Measurements from ENCODE around the gene STK11.
A peak's percentile ranks its signal among the peaks of the same experiment; 100 is the strongest.
"Not testable (repeated sequence)": the region's sequence is repeated elsewhere in the genome, so short reads cannot be mapped to it uniquely, and the experiment has no call there.

The STK11 gene

GRCh38 chr19:1238369-1239303 lies 33.1 kb downstream of the STK11 start:
- DNase-seq, result no peak

DNA sequence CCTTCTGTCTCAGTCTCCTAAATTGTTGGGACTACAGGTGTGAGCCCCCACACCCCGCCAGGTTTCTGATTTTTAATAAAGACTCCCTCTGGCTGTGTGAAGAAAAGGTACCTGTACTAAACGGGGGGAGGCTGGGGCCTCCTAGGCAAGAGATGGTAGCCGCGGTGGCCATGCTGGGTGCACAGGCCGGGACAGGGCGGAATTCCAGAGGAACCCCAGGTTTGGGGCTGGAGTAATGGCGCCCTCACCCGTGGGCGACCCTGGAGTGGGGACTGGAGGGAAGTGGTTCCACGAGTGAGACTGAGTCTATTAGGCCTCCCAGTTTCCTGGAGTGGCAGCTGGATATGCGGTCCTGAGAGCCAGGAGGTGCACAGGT lies 33.8 kb downstream of the STK11 start:
- DNase-seq, result no peak

GRCh38 chr19:1239796-1240737 lies 34.5 kb downstream of the STK11 start:
- DNase-seq, result peak; percentile 78

- no peak for DNase-seq
Measured at GRCh38 chr19:1240925-1241324, 35.3 kb downstream of the STK11 start.

GRCh38 chr19:1241417-1242095 lies 36.0 kb downstream of the STK11 start, which contains the start of gene ATP5F1D:
Gene ATP5F1D, plus strand, starts transcription at chr19:1241751. Its CDS starts 100 bp downstream, at chr19:1241851.
- peak; percentile 73 for DNase-seq

GRCh38 chr19:1243768-1244692 lies 38.5 kb downstream of the STK11 start:
- no peak for DNase-seq

DNA sequence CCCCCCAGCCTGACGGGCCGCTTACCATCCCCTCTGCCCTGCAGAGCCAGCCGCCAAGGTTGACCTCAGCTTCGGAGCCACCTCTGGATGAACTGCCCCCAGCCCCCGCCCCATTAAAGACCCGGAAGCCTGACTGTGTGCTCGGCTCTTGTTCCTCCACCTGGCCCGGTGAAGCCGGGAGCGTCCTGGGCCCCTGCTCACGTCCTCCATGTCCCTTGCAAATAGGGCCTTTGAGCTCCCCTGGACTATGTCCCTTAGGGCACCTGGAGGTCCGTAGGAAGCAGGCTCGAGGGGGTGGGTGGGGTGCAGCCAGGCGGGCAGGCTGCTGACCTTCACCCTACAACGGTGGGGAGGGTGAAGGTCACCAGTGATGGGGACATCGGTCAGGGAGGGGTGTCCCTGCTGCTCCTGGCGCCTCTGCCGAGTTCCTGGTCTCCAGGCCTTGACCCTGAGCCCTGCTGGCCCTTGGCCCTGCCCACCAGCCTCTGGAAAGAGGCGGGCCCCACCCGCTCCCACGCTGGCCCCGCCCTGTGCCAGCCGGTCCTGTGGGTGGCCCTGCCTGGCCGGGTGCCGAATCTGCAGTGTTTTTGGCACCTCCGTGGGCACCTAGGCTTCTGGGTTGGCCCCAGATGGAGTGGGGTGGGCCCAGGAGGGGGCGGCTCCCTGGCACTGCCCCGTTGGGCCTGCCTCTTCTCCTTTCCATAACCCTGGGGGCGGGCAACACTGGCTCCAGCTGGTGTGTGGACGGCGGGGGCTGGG lies 39.3 kb downstream of the STK11 start:
- no peak for DNase-seq

GRCh38 chr19:1245494-1246264 lies 40.1 kb downstream of the STK11 start:
- no peak for DNase-seq

GRCh38 chr19:1246265-1247087 lies 40.9 kb downstream of the STK11 start:
- not testable (repeated sequence) for DNase-seq

DNA sequence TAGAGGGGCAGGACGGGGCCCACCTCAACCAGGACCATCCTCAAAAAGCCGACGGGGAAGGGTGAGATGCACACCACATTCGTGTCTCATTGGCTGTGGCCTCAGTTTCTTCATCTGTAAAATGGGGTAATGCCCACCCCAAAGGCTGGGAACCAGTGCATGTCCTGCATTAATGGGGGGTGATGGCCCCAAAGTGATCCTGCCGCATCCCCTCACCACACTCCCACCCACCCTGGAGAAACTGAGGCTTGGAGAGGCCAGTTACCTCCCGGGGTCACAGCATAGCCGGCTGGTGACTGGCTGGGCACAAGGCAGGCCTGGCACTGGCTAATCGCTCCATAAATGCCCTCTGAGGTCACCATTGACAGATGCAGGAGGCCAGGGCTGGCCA lies 42.2 kb downstream of the STK11 start:
- DNase-seq, result no peak

DNA sequence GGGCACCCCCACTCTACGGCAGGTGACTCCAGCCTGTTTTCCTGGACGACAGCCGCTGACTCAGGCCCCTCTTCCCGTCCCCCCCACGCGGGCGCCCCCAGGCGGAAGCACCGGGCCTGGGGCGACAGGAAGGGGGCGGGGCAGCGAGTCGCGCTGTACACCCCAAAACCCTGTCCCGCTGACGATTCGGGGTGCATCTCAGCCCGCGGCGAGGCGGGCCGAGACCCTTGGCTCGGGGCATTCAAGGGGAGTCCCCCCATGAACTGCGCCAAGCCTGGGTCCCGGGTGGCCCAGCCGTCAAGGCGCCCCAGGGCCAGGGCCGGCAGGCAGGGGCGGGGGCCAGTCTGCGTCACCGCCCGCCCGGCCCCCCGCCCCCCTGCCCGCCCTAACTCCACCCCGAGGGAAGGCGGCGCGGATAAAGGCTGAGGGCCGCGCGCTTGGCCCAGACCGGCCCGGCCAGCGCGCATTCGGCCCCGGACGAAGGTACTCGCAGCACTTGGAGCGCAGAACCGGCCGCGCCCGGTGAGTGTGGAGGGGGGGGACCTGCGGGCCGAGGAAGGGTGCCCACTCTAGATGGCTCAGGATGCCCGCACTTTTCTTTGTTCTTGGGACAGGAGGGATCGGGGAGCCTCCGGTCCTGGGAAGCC lies 42.7 kb downstream of the STK11 start, which contains the start of gene MIDN:
TSS of gene MIDN (plus strand) at position 445 of the 647 bp plus-strand sequence. CDS start 1,714 bp downstream, outside the sequence.
- DNase-seq, result no peak

GRCh38 chr19:1248786-1249297 lies 43.3 kb downstream of the STK11 start:
- no peak for DNase-seq

GRCh38 chr19:1249298-1249989 lies 43.9 kb downstream of the STK11 start:
- peak; percentile 88 for DNase-seq

GRCh38 chr19:1249990-1250436 lies 44.4 kb downstream of the STK11 start:
- DNase-seq, result no peak

DNA sequence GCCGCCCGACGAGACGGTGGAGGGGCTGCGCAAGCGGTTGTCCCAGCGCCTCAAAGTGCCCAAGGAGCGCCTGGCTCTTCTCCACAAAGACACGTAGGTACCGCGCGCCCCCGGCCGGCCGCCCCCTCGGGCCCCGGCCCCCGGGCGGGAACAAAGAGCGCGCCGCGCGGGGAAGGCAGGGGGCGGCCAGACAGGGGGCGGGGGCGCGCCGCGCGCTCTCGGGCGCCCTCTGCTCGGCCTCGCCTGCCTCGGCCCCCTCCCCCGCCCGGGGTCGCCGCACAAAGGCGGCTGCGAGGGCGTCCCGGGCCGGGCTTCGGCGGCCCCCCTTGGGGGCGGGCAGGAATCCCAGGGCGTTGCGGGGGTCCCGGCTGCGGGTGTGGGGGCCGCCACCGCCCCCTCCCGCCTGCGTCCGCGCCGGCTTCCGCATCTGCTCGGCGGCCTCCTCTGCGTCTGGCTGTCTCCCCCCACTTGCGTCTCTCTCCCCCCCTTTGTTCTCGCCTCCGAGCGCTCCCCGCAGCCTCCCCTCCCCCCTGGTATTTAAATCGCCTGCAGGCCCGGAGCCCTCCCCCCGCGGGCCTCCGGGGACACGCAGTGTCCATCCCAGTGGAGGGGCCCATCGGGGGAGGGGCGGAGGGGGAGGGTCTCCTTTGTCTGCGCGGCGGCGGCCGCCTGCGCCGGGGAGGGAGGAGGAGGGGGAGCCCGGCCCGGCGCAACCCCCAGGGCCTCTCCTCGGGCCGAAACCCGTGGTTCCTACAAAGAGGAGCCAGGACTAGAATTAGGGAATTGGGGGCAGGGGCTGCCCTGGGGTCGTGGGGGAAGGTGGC lies 45.1 kb downstream of the STK11 start:
- DNase-seq, result no peak
